Measurements from ENCODE around the gene STARD5.
"Not testable (repeated sequence)": the region's sequence is repeated elsewhere in the genome, so short reads cannot be mapped to it uniquely, and the experiment has no call there.

DNA sequence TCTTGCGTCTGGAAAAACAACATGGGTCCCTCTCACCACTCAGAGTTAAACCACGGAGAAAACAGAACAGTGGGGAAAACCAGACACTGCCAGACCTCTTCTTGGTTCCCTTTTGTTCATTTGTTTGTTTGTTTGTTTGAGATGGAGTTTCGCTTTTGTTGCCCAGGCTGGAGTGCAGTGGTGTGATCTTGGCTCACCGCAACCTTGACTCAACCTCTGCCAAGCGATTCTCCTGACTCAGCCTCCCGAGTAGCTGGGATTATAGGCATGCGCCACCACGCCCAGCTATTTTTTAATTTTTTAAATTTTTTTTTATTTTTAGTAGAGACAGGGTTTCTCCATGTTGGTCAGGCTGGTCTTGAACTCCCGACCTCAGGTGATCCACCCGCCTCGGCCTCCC, 24.8 kb upstream of the STARD5 start:
- TF ChIP-seq CTCF, POLR2A (IDR thresholded peaks at IDR 0.05): not testable (repeated sequence)

Measured in Peyer's patch (tissue), 4 donors.